OCI-M1 (cell line): ENCODE measurements around the gene KRAS.
A peak's percentile ranks its signal among the peaks of the same experiment; 100 is the strongest.

Experiments used
- DNase-seq: peaks from one replicate; lab custom pipeline; 2025; lab: John Stamatoyannopoulos, UW

Gene KRAS

DNA sequence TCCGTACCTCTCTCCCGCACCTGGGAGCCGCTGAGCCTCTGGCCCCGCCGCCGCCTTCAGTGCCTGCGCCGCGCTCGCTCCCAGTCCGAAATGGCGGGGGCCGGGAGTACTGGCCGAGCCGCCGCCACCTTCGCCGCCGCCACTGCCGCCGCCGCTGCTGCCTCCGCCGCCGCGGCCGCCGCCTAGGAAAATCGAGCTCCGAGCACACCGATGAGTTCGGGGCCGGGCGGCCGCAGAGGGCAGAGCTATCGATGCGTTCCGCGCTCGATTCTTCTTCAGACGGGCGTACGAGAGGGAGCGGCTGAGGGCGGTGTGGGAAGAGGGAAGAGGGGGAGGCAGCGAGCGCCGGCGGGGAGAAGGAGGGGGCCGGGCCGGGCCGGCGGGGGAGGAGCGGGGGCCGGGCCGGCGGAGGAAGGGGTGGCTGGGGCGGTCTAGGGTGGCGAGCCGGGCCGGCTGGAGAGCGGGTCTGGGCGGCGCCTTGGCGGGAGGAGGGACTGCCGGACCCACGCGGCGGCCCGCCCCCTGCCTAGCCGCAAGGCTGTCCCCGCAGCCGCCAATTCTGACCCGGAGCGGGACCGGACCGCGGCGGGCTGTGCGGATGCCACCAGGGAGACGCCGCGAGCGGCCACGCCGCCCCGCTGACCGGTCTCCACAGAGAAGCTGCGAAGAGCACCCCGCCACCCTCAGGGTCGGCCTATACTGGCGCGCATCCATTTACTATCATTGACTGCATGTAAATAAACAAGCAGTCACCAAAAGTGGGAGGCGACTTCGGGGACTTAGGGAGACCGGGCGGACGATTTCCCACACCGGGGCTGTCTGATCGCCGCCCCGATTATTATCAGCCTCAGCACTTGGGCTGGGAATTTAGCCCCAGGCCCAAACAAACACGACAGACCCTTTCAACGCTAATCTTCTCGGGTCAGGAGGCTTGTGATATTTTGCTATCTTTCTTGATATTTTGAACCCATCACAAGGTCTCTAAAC lies at the start of gene KRAS:
Gene KRAS, minus strand, starts transcription at position 186 of the 987 bp plus-strand sequence.
- peak; percentile 97 for DNase-seq

DNA sequence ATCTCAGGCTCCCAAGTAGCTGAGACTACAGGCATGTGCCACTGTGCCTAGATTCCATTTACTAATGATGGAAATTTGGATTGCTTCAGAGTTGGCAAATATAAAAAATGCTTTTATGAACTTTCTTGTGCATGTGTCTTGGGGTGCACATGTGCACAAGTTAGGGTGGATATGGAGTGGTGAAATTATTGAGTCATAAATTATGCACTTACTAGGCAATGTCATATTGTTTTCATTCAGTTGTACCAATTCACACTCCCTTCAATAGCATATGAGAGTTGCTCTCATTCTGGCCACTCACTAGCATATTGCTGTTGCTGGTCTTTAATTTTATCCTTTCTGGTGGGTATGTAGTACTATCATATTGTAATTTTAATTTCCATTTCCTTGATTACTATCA lies 45.7 kb upstream of the KRAS start:
- DNase-seq: no peak

DNA sequence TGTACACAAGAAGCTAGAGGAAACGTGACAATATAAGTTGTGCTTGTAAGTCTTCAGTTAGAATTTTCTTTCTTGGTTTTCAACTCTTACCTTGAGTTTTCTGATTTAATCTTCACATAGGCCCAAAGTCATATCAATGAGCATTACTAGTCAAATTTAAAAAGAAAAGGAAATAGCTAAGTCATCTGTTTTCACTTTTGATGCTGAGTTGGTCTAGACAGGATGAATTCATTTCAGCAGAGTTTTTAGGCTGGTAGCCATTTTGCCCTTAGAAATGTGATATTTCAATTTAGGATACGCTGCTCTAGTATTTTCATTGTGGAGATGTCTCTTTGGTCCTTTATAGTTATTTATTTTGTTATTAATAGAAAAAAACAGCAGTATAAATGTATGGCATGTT lies 44.6 kb upstream of the KRAS start:
- DNase-seq: no peak

DNA sequence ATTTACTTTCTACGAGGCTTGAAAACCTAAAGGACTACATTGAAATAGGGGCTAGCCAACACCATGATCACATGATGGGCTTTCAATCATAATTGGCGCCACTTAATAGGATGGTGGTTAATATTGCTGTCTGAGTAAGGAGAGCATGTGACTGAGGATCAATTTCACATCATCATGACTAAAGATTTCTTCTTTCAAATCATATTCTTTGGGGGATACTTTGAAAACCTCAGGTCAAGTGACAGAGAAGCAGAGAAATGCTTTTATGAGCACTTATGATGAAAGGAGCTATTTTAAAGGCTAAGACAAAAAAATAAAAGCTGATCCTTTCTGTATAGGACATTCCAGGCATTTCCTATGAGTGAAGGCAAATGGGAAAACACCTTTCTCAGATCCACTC lies 42.9 kb upstream of the KRAS start:
- DNase-seq: no peak

DNA sequence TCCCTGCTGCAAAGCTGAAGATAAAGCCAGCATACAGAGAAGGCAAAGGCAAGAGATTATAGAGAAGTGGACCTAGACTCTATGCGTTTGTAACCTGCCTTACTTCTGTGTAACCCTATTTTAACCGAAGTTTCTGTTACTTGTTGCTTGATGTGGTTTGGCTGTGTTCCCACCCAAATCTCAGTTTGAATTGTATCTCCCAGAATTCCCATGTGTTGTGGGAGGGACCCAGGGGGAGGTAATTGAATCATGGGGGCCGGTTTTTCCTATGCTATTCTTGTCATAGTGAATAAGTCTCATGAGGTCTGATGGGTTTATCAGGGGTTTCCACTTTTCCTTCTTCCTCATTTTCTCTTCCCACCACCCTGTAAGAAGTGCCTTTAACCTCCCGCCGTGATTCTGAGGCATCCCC lies 42.1 kb upstream of the KRAS start:
- DNase-seq: peak; percentile 55

DNA sequence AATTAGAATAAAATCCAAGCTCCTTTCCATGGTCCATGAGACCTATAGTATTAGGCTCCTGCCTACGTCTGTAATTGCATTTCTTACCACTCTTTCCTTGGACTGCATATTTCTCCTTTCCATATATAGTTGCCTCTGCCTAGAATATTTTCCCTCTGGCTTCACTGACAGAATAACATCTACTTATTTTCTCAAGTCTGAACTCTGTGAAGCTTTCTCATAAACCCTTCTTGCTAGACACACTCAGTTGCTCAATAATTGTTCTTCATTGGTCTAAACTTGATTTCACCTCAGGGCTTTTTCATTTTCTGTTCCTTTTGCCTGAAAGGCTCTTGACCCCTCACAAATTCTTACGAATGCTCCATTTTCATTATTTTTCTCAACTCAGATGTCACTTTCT lies 36.9 kb upstream of the KRAS start:
- no peak for DNase-seq

DNA sequence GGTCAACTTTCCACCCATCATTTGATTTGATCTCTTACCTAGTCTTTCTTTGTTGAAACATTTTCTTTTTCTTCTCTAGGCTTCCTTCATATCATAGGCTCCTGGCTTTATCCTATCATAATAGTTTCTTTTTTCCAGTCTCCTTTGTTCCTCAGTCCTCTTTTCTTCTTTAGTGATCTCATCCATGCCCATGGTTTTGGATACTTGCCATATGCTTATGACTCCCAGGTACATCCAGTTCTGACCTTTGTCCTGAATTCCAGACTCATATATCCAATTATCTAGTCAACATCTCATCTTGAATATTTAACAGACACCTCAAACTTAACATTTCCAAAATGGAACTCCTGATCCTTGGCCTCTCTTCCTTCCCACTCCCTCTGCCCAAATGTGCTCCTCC lies 36.1 kb upstream of the KRAS start:
- no peak for DNase-seq

DNA sequence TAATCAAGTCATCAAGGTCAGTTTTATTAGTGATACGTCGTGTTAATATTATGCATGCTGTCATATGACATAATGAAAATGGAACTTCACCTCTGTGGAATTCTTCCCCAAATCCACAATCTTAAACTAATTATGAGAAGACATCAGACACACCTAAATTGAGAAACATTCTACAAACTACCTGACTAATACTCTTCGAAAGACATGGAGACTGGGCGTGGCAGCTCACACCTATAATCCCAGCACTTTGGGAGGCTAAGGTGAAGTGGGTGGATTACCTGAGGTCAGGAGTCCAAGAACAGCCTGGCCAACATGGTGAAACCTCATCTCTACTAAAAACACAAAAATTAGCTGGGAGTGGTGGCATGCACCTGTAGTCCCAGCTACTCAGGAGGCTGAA lies 33.3 kb upstream of the KRAS start:
- no peak for DNase-seq

DNA sequence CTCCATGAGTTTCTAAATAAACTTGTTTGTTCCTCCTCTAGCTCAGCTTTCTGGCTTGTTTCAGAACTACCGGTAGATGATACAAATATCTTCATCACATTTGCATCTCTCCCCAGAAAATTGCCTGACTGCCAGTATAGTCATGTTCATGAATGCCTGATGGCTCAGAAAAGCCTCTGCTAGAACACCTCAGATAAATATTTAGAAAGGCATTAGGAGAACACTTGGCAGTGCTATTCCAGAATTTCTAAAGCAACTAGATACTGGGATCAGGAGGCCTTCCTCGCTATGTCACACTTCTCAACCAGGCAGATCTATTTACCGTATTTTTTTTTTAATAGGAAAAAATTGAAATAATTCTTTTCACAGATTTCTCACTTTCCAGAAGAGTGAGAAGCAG lies 32.3 kb upstream of the KRAS start:
- no peak for DNase-seq

DNA sequence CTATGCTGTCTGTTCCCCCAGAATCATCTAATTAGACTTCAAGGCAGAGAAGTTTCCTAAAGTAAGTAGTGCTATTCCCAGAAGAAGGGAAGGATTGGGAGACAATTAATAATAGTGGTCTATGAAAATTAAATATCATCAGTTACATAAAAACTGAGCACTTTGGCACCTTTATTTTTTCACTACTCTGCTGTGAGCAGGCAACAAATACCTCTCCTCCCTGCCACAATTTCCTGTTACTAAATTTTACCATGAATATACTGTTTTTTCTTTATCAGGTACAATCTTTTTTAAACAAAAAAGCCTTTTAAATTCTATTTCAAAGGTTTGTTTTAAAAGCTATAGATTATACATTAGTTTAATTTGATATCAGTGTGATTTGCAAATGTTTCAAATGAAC lies 29.4 kb upstream of the KRAS start:
- DNase-seq: no peak

DNA sequence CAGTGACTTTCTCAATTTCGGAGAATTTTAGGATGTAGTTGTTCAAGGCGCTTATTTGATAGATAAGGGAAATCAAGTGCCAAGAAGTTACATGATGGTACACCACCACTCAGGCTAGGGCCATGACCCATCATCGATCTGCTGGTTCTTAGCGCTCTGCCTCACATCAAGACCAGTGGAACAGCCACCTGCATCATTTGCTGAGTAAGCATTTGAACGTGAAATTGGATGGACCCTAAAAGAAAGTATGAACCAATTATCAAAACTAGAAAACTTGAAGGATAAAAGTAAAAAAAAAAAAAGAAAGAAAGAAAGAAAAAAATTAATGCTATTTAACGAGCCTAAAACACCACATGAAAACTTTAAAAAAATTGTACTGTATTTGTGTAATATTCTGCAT lies 27.5 kb upstream of the KRAS start:
- DNase-seq: no peak

DNA sequence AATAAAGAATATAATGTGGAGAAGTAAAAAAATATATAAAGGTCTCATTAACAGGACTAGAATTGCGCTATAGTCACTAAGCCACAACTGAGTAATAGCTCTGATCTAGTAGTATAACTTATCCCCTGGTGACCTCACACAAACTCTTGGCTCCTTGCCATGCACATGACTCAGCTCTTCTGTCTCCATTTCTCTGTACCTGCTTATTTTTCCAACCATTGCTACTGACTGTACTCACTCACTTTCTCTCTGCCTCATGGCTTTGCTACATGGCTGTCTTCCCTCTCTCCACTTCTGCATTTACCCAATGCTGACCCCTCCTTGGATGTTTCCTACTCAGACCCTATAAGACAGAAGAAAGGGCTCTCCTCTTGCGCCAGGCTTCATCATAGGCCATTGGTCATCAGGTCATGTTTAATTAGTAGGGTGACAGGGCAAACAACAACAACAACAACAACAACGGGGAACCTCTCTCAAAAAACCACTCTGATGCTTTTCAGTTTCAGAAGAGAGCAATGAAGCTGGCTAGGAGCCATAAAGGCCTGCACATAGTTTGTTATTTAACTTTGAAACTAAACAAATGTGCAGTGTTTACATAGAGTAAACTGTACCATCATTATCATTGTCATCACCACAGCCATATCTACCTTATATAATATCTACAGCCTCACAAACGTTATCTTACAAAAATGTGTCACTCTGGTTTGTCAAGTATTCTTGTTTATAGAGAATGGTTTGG lies 25.6 kb upstream of the KRAS start:
- peak; percentile 90 for DNase-seq

DNA sequence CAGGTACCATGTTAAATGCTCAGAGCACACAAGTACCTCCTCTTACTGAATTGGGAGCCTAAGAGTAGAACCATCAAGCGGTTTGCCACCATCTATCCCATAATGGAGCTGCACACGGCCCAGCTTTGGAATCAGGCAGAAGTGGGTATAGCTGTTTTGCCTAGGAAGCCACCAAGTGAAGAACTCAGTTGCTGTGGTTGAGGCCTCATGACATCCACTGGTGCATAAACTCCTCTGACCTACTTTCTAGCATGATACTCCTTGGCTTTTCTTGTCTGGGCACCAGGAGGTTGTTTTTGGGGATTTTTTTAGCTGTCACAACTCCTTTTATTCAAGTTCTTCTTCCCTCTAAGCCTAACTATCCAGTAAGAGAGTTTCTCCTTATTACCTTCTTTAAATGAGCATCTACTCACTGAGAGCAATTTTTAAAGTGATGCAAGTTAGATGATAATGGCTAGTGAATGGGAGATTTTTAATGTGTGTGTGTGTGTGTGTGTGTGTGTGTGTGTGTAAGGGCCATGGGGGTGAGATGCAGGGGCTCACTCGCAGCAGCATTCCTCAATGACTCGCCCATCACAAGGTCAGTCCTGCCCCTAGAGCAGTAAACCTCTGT lies 20.9 kb upstream of the KRAS start:
- DNase-seq: no peak

DNA sequence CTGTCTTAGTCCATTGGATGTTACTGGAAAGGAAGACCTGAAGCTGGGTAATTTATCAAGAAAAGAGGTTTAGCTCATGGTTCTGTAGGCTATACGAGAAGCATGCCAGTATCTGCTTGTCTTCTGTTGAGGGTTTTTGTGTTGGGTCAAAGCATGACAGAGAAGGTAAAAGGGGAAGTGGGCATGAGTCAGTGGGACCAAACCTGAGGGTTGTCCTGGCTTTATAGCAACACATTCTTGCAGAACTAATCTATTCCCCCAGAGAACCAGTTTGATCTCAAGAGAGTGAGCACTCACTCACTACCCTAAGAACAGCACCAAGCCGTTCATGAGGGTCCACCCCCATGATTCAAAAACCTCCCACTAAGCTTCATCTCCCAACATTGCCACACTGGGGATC lies 19.0 kb upstream of the KRAS start:
- DNase-seq: peak; percentile 59

DNA sequence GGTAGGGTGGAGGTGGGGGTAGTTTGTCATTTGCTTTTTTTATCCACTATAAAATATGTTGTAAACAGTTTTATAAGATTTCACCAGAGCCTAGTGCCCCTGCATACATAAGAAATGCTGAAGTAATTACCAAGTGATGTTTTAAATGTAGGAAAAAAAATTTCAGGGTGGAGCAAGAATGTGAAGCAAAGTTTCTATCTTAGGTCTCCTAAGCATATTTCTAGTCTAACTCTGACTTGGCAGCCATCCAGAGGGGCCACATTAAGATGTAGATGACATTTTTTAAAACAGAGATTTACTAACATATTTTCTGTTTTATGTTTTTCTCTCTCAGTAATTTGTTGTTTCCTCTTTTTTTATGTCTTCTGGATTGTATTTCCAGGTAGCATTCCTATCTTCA lies 15.8 kb upstream of the KRAS start:
- no peak for DNase-seq

DNA sequence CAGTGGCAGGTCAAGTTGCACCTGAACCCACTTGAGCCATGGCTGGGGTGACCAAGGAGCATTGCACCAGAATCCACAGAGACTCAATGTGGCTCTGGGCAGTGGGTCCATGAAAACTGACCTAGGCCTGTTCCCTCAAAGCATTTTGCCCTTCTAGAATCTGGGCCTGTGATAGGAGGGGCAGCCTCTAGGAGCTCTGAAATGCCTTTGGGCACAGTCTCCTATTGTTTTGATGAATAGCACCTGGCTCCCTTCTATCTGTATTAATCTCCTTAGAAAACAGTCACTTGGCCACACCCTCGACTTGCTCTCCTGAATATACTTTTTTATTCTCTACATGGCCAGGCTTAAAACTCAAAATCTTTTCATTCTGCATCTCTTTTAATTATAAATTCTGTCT lies 14.1 kb upstream of the KRAS start:
- DNase-seq: no peak

DNA sequence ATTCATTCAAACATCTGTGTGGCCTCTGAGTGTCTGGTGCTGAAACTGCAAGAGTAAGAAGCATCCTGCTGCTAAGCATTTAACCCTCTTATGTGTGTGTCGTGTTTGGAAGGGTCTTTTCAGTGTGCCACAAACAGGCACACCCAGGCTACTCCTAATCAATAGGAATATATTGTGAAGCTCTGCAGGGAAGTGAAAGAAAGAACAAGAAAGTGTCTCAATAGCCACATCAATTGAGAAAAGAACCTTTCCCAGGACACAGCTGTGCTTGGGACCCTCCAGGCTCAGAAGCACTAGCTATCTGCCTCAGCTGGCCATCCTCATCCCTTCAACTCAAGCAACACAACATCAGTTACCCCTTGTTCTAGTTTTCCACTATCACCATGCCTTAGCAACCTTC lies 13.4 kb upstream of the KRAS start:
- no peak for DNase-seq

DNA sequence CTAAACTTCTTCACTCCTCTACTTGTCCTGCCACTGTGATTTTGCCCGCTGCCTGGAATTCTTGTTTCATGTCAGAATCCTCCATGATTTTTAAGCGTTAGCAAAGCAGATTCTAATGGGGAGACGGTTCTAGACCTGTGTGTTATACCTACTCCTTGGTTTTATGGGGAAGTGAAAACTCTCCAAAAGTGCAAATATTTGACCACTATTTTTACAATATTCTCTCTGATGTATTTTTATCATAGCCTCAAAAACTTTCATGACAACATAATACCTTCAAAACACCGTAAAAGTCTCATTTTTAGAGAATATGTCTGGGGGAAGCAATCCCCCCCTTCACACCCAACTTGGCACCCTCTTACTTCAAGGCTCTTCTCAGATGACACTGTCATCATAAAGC lies 12.9 kb upstream of the KRAS start:
- no peak for DNase-seq

DNA sequence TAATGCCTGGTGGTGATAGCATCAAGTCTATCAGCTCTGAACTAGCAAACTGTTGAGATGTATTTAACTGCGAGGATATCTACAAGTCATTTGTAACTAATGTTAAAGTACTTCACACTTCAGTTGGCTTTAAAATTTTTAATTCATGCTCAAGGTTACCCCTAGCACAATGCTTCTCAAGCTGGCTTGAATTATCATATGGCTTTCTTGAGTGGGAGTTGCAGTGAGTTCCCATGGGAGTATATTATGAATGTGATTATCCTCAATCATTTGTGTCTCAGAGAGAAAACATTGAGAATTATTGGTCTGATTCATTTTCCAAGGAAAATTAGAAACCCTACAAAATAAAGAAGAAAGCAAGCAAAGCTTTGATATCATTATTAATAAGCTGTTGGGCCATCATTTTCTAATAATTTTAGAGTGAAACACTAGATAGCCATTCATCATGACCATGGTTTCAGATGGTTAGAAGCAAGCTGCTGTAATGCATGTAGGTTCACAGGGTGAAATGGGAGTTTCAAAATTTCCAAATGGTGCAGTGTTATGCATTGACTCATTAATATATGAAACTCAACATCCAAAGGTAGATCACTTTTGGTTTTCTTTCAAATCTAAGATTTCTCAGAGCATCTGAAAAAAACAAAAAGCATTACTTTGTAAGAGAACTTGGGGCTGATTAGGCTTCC lies 11.8 kb upstream of the KRAS start:
- DNase-seq: no peak

DNA sequence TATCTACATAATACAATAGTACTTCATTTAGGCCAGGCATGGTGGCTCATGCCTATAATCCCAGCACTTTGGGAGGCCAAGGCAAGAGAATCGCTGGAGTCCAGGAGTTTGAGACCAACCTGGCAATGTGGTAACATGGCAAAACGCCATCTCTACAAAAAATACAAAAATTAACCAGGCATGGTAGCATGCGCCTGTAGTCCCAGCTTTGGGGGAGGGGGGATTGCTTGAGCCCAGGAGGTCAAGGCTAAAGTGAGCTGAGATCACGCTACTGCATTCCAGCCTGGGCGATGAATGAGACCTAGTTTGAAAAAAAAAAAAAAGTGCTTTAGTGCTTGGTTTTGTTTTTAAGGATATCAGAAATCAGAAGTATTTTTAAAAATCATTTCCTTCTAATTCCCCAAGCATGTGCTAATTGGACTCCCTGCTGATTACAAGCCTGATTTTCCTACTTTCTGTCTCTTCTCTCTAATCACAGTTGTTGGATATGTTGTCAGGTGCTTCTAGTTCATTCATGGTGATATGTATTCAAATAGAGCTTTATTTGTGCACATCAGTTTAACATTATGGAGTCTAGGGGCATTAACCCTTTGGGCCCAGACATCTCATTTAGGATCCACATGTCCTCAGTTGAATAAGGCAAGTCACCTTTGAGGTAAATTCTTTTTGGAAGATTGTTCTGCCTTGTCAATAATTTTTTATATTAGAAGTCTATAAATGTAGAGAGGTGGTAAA lies 7.0 kb upstream of the KRAS start:
- DNase-seq: no peak

DNA sequence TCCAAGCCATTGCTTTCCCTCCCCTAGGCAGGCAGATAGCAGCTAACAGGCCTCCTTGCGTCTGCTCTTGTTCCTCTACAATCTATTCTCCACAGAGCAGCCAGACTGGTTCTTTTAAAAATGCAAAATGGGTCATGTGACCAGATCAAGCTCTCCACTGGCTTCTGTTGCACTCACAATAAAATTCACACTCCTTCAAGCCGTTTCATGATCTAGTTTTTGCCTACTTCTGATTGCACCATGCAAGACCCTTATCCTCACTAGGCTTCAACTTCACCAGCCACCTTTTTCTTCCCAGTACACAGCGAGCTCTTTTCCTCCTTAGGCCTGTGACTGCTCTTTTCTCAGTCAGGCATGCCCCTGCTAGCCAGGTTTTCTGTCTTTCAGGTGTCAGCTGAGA lies 6.1 kb upstream of the KRAS start:
- no peak for DNase-seq

DNA sequence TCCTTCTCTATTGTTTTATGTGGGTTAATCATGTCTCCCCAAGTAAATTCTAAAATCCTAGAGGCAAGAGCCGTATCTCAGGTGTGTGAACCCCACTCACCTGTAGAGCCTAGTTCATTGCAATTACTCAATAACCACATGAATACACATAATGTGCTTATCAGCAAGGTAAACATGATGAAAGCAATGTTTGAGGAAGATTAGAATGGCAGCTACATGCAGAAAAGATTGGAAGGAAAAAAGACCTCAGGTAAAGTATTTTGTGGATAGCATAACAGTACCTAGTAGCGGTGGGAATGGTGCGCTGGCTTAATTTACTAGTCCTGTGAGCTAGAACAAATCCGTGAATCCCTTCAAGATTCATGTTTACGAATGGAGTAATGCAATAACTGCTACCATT lies 5.3 kb upstream of the KRAS start:
- DNase-seq: no peak
